Measurements from ENCODE around the gene DTX3. TPM values are rescaled to one million over a fixed set of nuclear protein-coding genes. Genes with fewer than 3 reads are reported as not detected.

DTX3 gene
- total and polyA plus RNA-seq, 2 experiments from 2014 or later, result 22.8 to 46.6 TPM

DNA sequence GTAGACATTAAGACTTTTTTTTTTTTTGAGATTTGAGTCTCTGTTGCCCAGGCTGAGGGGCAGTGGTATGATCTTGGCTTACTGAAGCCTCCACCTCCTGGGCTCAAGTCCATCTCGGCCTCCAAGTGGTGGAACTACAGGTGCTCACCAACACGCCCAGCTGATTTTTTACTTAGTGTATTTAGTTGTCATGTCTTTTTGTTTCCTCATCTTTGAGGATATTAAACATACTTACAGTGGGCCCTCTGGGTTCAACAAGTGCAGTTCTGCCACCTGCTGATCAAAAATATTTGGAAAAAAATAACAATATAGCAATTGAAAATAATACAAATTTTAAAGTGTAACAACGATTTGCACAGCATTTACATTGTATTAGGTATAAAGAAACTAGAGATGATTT lies 32.7 kb downstream of the DTX3 start:
- Histone ChIP-seq H4K20me1 (replicated peaks; ENCODE audit: insufficient read depth) (no peaks in the 10 kb centered on the region), H3K4me2 (no peak overlapping the region), H3K79me2 (replicated peaks; ENCODE audit: insufficient read depth) (no peaks in the 10 kb centered on the region), H3K27ac (ENCODE audit: low read depth) (no peak overlapping the region), H3F3A (replicated peaks; ENCODE audit: low read depth) (no peaks in the 10 kb centered on the region), H3K27me3 (ENCODE audit: insufficient read depth) (peaks cover 40% of the 10 kb centered on the region), H3K36me3 (ENCODE audit: insufficient read depth) (no peaks in the 10 kb centered on the region), H3K4me1 (ENCODE audit: insufficient read depth) (peaks cover 21% of the 10 kb centered on the region), H3K4me3 (no peak overlapping the region), H2AFZ (no peak overlapping the region), H3K9me2 (ENCODE audit: insufficient read depth) (no peaks in the 10 kb centered on the region)
- no peaks in the 10 kb centered on the region; the same call in 2 of the 3 replicates for H3K36me3 Mint-ChIP-seq (ENCODE audit: low read depth)
- peaks cover 7% of the 10 kb centered on the region; the same call in 2 of the 3 replicates for H3K9me3 Mint-ChIP-seq
- H3K27me3 Mint-ChIP-seq (ENCODE audit: insufficient read depth, low read depth, poor library complexity), result peaks cover 21% of the 10 kb centered on the region
- H3K4me3 Mint-ChIP-seq, result no peak overlapping the region
- H3K27ac Mint-ChIP-seq, result no peak overlapping the region
- ATAC-seq (no peak), DNase-seq (ENCODE audit: low spot score) (no peak)
- TF ChIP-seq EZH2phosphoT487 (IDR thresholded peaks at IDR 0.05; ENCODE audit: unreplicated experiment) (no peak), JUNB (IDR thresholded peaks at IDR 0.05; ENCODE audit: unreplicated experiment) (no peak), ZNF331 (CRISPR knock-in tag; IDR thresholded peaks at IDR 0.05; ENCODE audit: low read depth) (no peak), STAT1 (IDR thresholded peaks at IDR 0.05; ENCODE audit: unreplicated experiment) (no peak), NANOG (IDR thresholded peaks at IDR 0.05; ENCODE audit: borderline replicate concordance) (no peak), CREB1 (CRISPR knock-in tag; IDR thresholded peaks at IDR 0.05; ENCODE audit: low read depth) (no peak)
- TF ChIP-seq, protein P1, sequence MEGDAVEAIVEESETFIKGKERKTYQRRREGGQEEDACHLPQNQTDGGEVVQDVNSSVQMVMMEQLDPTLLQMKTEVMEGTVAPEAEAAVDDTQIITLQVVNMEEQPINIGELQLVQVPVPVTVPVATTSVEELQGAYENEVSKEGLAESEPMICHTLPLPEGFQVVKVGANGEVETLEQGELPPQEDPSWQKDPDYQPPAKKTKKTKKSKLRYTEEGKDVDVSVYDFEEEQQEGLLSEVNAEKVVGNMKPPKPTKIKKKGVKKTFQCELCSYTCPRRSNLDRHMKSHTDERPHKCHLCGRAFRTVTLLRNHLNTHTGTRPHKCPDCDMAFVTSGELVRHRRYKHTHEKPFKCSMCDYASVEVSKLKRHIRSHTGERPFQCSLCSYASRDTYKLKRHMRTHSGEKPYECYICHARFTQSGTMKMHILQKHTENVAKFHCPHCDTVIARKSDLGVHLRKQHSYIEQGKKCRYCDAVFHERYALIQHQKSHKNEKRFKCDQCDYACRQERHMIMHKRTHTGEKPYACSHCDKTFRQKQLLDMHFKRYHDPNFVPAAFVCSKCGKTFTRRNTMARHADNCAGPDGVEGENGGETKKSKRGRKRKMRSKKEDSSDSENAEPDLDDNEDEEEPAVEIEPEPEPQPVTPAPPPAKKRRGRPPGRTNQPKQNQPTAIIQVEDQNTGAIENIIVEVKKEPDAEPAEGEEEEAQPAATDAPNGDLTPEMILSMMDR (conservative IDR thresholded peaks at IDR 0.05; ENCODE audit: low read depth in 2 of 2), result no peak
- TF ChIP-seq, protein P2, sequence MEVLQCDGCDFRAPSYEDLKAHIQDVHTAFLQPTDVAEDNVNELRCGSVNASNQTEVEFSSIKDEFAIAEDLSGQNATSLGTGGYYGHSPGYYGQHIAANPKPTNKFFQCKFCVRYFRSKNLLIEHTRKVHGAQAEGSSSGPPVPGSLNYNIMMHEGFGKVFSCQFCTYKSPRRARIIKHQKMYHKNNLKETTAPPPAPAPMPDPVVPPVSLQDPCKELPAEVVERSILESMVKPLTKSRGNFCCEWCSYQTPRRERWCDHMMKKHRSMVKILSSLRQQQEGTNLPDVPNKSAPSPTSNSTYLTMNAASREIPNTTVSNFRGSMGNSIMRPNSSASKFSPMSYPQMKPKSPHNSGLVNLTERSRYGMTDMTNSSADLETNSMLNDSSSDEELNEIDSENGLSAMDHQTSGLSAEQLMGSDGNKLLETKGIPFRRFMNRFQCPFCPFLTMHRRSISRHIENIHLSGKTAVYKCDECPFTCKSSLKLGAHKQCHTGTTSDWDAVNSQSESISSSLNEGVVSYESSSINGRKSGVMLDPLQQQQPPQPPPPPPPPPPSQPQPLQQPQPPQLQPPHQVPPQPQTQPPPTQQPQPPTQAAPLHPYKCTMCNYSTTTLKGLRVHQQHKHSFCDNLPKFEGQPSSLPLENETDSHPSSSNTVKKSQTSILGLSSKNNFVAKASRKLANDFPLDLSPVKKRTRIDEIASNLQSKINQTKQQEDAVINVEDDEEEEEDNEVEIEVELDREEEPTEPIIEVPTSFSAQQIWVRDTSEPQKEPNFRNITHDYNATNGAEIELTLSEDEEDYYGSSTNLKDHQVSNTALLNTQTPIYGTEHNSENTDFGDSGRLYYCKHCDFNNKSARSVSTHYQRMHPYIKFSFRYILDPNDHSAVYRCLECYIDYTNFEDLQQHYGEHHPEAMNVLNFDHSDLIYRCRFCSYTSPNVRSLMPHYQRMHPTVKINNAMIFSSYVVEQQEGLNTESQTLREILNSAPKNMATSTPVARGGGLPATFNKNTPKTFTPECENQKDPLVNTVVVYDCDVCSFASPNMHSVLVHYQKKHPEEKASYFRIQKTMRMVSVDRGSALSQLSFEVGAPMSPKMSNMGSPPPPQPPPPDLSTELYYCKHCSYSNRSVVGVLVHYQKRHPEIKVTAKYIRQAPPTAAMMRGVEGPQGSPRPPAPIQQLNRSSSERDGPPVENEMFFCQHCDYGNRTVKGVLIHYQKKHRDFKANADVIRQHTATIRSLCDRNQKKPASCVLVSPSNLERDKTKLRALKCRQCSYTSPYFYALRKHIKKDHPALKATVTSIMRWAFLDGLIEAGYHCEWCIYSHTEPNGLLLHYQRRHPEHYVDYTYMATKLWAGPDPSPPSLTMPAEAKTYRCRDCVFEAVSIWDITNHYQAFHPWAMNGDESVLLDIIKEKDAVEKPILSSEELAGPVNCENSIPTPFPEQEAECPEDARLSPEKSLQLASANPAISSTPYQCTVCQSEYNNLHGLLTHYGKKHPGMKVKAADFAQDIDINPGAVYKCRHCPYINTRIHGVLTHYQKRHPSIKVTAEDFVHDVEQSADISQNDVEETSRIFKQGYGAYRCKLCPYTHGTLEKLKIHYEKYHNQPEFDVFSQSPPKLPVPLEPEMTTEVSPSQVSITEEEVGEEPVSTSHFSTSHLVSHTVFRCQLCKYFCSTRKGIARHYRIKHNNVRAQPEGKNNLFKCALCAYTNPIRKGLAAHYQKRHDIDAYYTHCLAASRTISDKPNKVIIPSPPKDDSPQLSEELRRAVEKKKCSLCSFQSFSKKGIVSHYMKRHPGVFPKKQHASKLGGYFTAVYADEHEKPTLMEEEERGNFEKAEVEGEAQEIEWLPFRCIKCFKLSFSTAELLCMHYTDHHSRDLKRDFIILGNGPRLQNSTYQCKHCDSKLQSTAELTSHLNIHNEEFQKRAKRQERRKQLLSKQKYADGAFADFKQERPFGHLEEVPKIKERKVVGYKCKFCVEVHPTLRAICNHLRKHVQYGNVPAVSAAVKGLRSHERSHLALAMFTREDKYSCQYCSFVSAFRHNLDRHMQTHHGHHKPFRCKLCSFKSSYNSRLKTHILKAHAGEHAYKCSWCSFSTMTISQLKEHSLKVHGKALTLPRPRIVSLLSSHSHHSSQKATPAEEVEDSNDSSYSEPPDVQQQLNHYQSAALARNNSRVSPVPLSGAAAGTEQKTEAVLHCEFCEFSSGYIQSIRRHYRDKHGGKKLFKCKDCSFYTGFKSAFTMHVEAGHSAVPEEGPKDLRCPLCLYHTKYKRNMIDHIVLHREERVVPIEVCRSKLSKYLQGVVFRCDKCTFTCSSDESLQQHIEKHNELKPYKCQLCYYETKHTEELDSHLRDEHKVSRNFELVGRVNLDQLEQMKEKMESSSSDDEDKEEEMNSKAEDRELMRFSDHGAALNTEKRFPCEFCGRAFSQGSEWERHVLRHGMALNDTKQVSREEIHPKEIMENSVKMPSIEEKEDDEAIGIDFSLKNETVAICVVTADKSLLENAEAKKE (CRISPR knock-in tag; IDR thresholded peaks at IDR 0.05), result no peak
- TF ChIP-seq, protein P3, sequence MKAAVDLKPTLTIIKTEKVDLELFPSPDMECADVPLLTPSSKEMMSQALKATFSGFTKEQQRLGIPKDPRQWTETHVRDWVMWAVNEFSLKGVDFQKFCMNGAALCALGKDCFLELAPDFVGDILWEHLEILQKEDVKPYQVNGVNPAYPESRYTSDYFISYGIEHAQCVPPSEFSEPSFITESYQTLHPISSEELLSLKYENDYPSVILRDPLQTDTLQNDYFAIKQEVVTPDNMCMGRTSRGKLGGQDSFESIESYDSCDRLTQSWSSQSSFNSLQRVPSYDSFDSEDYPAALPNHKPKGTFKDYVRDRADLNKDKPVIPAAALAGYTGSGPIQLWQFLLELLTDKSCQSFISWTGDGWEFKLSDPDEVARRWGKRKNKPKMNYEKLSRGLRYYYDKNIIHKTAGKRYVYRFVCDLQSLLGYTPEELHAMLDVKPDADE (IDR thresholded peaks at IDR 0.05), result no peak
- H3K4me1 Mint-ChIP-seq, result peaks cover 13% of the 10 kb centered on the region

Measured in GM23338 (cell line).